Measurements from ENCODE around the gene SNTG2. TPM values are rescaled to one million over a fixed set of nuclear protein-coding genes. Genes with fewer than 3 reads are reported as not detected.

SNTG2 gene
- total RNA-seq, 1 donor from 2014 or later = not detected

DNA sequence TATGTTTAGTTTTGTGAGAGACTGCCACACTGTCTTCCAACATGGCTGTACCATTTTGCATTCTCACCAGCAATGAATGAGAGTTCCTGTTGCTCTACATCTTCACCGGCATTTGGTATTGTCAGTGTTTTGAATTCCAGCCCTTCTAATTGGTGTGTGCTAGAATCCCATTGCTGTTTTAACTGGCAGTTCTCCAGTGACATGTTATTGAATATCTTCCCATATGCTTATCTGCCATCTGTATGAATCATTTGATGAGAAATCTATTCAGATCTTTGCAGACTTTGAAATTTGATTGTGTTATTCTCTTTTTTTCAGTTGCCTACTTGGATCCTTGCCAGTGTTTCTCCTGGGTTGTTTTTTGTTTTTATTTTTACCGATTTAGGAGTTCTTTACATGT, 99.0 kb downstream of the SNTG2 start:
- no peak for DNase-seq
- peaks cover 2% of the 10 kb centered on the region for H3K27me3 Mint-ChIP-seq
- H3K36me3 Mint-ChIP-seq (ENCODE audit: low read depth) = no peaks in the 10 kb centered on the region
- H3K4me3 Mint-ChIP-seq = no peak overlapping the region
- no peaks in the 10 kb centered on the region for H3K9me3 Mint-ChIP-seq
- intact Hi-C loops (cut with micrococcal nuclease) = no loop called here
- no peak overlapping the region for H3K27ac Mint-ChIP-seq
- H3K4me1 Mint-ChIP-seq = peaks cover 6% of the 10 kb centered on the region

DNA sequence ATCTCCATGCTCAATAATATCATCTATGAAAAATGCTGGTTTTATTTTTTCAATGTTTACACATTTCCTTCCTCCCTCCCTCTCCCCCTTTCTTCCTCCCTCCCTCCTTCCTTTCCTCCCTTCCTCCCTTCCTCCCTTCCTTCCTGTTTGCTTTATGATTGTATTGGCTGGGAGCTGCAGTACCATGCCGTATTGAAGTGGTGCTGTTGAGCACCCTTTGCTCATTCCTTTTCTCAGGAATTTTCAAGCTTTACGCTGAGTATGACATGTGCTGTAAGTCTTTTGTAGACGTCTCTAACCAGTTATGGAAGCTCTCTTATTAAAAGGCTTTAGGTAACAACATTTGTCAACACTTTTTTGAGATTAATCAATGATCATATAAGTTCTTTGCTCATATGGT, 100.4 kb downstream of the SNTG2 start:
- H3K27me3 Mint-ChIP-seq = peaks cover 2% of the 10 kb centered on the region
- no peak overlapping the region for H3K27ac Mint-ChIP-seq
- no peak for DNase-seq
- no peak overlapping the region for H3K4me3 Mint-ChIP-seq
- intact Hi-C loops (cut with micrococcal nuclease) = no loop called here
- no peaks in the 10 kb centered on the region for H3K36me3 Mint-ChIP-seq (ENCODE audit: low read depth)
- peaks cover 2% of the 10 kb centered on the region for H3K4me1 Mint-ChIP-seq
- no peaks in the 10 kb centered on the region for H3K9me3 Mint-ChIP-seq

DNA sequence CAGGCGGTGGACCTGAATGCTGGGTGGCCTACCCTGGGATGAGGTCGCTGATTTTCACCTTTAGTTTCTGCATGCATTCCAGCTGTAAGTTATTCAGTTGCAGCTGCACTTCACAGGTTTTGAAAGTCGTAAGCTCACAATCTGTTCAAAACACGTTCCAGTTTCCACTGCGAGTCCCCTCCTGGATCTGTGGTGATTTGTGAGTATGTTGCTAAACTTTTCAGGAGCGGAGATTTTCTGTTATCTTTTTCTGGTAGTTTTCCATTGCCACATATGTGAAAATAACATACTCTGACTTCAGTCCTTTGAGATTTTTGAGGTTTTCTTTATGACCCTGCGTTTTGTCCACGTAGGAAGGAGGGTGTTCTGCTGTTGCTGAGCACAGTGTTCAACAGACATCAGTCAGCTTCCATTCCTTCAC, 102.1 kb downstream of the SNTG2 start:
- Mint-ChIP-seq H3K36me3 (ENCODE audit: low read depth) (no peaks in the 10 kb centered on the region), H3K4me1 (peaks cover 2% of the 10 kb centered on the region), H3K27me3 (peaks cover 2% of the 10 kb centered on the region), H3K27ac (no peak overlapping the region), H3K9me3 (no peaks in the 10 kb centered on the region), H3K4me3 (no peak overlapping the region)
- DNase-seq = no peak
- intact Hi-C loops (cut with micrococcal nuclease) = no loop called here

DNA sequence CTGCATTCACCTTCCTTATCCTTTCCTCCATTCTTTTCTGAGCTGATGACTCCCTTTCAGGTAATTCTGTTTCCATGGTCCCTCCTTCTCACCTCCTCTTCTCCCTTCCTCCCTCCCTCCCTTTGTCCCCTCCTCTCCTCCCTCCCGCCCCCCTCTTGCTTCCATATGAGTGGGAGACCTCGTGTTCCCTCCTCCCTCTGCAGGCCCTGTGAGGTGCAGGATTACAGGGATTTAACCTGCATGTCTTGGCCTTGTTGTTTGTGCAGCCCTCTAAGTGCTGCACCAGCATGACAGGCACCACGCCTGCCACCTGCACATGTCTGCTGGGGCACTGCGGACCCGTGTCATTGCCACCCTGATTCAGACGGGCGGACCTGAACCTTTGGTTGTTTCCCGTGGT, 103.1 kb downstream of the SNTG2 start:
- H3K27me3 Mint-ChIP-seq = peaks cover 3% of the 10 kb centered on the region
- DNase-seq = no peak
- peaks cover 2% of the 10 kb centered on the region for H3K4me1 Mint-ChIP-seq
- H3K4me3 Mint-ChIP-seq = no peak overlapping the region
- intact Hi-C loops (cut with micrococcal nuclease) = no loop called here
- no peaks in the 10 kb centered on the region for H3K36me3 Mint-ChIP-seq (ENCODE audit: low read depth)
- no peak overlapping the region for H3K27ac Mint-ChIP-seq
- H3K9me3 Mint-ChIP-seq = no peaks in the 10 kb centered on the region

- no peak overlapping the region for H3K4me3 Mint-ChIP-seq
- no peak for DNase-seq
- H3K4me1 Mint-ChIP-seq = peaks cover 2% of the 10 kb centered on the region
- H3K27me3 Mint-ChIP-seq = peaks cover 1% of the 10 kb centered on the region
- no peak overlapping the region for H3K27ac Mint-ChIP-seq
- intact Hi-C loops (cut with micrococcal nuclease) = no loop called here
- no peaks in the 10 kb centered on the region for H3K9me3 Mint-ChIP-seq
- H3K36me3 Mint-ChIP-seq (ENCODE audit: low read depth) = no peaks in the 10 kb centered on the region
Measured at GRCh38 chr2:1054399-1054798, 103.8 kb downstream of the SNTG2 start.

DNA sequence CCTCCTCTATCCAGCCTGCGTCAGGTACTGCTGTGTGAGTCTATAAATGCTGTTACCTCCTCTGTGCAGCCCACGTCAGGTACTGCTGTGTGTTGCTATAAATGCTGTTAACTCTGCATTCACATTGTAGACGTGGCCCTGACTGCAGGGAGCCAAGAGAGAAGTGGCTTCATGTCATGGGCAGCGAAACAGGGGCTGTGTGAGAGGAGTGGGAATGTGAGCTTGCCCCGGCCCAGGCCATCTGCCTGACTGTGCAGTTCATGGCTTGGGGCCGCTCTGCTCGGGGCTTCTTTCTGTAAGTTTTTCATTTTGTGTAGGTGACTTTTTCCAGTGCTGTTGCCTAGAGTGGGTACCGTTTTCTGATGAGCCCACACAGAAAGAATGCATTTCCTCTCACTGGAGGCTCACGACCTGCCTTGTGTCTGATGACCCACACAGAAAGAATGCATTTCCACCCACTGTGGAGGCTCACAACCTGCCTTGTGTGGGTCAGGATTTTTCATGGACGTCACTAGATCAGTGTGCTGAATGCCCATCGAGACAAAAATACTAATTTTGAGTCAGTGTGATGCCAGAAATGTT, 104.5 kb downstream of the SNTG2 start:
- no peak for DNase-seq
- H3K27me3 Mint-ChIP-seq = peaks cover 1% of the 10 kb centered on the region
- H3K27ac Mint-ChIP-seq = no peak overlapping the region
- no peaks in the 10 kb centered on the region for H3K36me3 Mint-ChIP-seq (ENCODE audit: low read depth)
- H3K4me1 Mint-ChIP-seq = peaks cover 2% of the 10 kb centered on the region
- intact Hi-C loops (cut with micrococcal nuclease) = no loop called here
- H3K4me3 Mint-ChIP-seq = no peak overlapping the region
- H3K9me3 Mint-ChIP-seq = no peaks in the 10 kb centered on the region

- Mint-ChIP-seq H3K9me3 (no peaks in the 10 kb centered on the region), H3K36me3 (ENCODE audit: low read depth) (no peaks in the 10 kb centered on the region), H3K4me1 (no peaks in the 10 kb centered on the region), H3K27me3 (peaks cover 3% of the 10 kb centered on the region), H3K4me3 (no peak overlapping the region), H3K27ac (no peak overlapping the region)
- DNase-seq = no peak
- intact Hi-C loops (cut with micrococcal nuclease) = no loop called here
Measured at GRCh38 chr2:1060372-1060771, 109.7 kb downstream of the SNTG2 start.

GRCh38 chr2:1060987-1061386, 110.3 kb downstream of the SNTG2 start:
- H3K4me1 Mint-ChIP-seq = no peaks in the 10 kb centered on the region
- no peak for DNase-seq
- intact Hi-C loops (cut with micrococcal nuclease) = no loop called here
- H3K36me3 Mint-ChIP-seq (ENCODE audit: low read depth) = no peaks in the 10 kb centered on the region
- no peaks in the 10 kb centered on the region for H3K9me3 Mint-ChIP-seq
- H3K27me3 Mint-ChIP-seq = peaks cover 3% of the 10 kb centered on the region
- H3K4me3 Mint-ChIP-seq = no peak overlapping the region
- no peak overlapping the region for H3K27ac Mint-ChIP-seq

DNA sequence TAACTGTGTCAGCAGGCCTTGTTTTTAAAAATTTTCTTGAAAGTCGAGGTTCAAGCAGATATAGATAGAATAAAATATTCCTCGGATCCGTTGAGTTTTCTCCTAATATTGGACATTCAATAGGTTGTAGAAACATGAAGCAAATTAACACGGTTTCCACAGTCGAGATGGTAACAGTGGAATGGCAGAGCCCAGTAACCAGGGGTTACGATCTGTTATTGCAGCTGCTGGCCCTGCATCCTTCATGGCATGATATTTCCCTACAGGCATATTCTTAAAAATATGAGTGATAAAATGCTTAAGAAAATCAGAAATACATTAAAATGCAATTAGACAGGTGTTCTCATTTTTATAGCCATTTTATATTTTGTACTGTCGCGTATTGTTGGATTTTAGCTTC, 117.6 kb downstream of the SNTG2 start:
- Mint-ChIP-seq H3K4me1 (no peaks in the 10 kb centered on the region), H3K9me3 (no peaks in the 10 kb centered on the region), H3K27ac (no peak overlapping the region), H3K36me3 (ENCODE audit: low read depth) (no peaks in the 10 kb centered on the region), H3K27me3 (no peaks in the 10 kb centered on the region), H3K4me3 (no peak overlapping the region)
- intact Hi-C loops (cut with micrococcal nuclease) = no loop called here
- no peak for DNase-seq

DNA sequence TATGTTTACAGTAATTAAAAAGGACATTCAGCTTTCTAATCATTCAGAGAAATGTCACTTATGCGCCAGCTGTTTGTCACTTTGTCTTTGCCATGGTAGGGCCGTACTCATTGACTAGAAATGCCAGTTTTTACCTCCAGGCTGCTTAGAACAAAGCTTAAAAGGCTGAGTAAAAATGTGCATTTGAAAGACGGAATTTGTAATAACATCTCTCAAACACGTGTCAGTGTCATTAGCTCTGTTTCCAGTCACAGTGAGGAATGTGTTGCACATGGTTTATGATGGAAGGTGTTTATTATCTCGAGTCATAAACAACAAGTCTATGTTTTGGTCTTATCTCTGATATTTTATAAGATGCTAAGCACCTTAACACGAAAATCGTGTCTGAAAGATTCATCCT, 118.2 kb downstream of the SNTG2 start:
- no peak for DNase-seq
- Mint-ChIP-seq H3K36me3 (ENCODE audit: low read depth) (no peaks in the 10 kb centered on the region), H3K4me1 (no peaks in the 10 kb centered on the region), H3K9me3 (no peaks in the 10 kb centered on the region), H3K27me3 (no peaks in the 10 kb centered on the region), H3K27ac (no peak overlapping the region), H3K4me3 (no peak overlapping the region)
- intact Hi-C loops (cut with micrococcal nuclease) = no loop called here

- Mint-ChIP-seq H3K36me3 (ENCODE audit: low read depth) (no peaks in the 10 kb centered on the region), H3K4me3 (no peak overlapping the region), H3K4me1 (no peaks in the 10 kb centered on the region), H3K9me3 (no peaks in the 10 kb centered on the region), H3K27ac (no peak overlapping the region), H3K27me3 (no peaks in the 10 kb centered on the region)
- no peak for DNase-seq
- intact Hi-C loops (cut with micrococcal nuclease) = no loop called here
Measured at GRCh38 chr2:1069847-1070246, 119.2 kb downstream of the SNTG2 start.

- Mint-ChIP-seq H3K4me1 (no peaks in the 10 kb centered on the region), H3K27ac (no peak overlapping the region), H3K36me3 (ENCODE audit: low read depth) (no peaks in the 10 kb centered on the region), H3K4me3 (no peak overlapping the region), H3K27me3 (no peaks in the 10 kb centered on the region), H3K9me3 (no peaks in the 10 kb centered on the region)
- DNase-seq = no peak
- intact Hi-C loops (cut with micrococcal nuclease) = no loop called here
Measured at GRCh38 chr2:1070601-1071000, 120.0 kb downstream of the SNTG2 start.

DNA sequence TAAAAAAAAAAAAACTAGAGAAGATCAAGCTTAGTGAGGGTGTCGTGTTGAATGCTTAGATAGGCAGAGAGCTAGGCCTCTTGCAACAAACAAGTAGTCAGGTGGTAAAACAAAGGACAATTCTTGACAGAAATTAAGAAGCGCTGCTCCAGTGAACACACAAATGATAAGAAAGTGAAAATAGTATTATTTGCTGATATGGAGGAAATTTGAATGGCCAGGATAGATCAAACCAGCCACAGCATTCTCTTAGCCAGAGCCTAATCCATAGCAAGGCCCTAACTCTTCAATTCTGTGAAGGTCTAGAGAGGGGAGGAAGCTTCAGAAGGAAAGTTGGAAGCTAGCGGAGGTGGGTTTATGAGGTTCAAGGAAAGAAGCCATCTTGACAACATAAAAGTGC, 121.0 kb downstream of the SNTG2 start:
- DNase-seq = no peak
- no peaks in the 10 kb centered on the region for H3K36me3 Mint-ChIP-seq (ENCODE audit: low read depth)
- no peak overlapping the region for H3K27ac Mint-ChIP-seq
- no peaks in the 10 kb centered on the region for H3K4me1 Mint-ChIP-seq
- intact Hi-C loops (cut with micrococcal nuclease) = no loop called here
- H3K27me3 Mint-ChIP-seq = no peaks in the 10 kb centered on the region
- H3K4me3 Mint-ChIP-seq = no peak overlapping the region
- H3K9me3 Mint-ChIP-seq = no peaks in the 10 kb centered on the region

DNA sequence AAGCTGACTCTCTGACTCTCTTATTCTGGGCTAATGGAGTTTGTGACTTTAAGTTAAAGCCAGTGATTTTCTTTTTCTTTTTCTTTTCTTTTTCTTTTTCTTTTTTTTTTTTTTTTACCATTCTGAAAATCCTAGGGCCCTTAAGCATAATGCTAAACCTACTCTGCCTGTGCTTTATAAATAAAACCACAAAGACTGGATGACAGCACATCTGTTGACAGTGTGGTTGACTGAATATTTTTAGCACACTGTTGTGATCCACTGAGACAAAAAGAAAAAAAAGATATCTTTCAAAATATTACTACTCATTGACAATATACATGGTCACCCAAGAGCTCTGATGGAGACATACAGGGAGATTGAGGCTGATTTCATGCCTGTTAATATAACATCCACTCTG, 121.6 kb downstream of the SNTG2 start:
- Mint-ChIP-seq H3K27me3 (no peaks in the 10 kb centered on the region), H3K9me3 (no peaks in the 10 kb centered on the region), H3K4me1 (no peaks in the 10 kb centered on the region), H3K4me3 (no peak overlapping the region), H3K36me3 (ENCODE audit: low read depth) (no peaks in the 10 kb centered on the region), H3K27ac (no peak overlapping the region)
- intact Hi-C loops (cut with micrococcal nuclease) = no loop called here
- no peak for DNase-seq

DNA sequence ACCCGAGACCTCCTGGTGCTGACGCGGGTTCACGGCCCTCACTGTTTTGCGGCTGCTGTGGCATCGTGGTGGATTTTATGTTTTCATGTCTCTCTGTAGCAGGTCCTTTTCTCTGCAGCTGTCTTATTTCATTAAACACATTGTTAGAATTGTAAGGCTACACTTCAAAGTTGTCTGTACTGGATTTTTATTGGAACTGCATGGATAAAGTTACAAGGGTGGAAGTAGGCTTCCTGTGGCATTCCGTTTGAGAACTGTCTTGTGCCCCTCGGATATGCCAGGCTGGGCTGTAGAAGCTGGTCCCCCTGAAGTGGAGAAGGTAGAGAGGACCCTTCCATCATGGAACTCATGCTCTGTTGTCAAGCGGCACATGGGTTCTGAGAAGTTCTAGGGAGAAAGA, 127.3 kb downstream of the SNTG2 start:
- no peaks in the 10 kb centered on the region for H3K27me3 Mint-ChIP-seq
- intact Hi-C loops (cut with micrococcal nuclease) = no loop called here
- H3K9me3 Mint-ChIP-seq = no peaks in the 10 kb centered on the region
- DNase-seq = peak; percentile 27
- H3K27ac Mint-ChIP-seq = no peak overlapping the region
- H3K36me3 Mint-ChIP-seq (ENCODE audit: low read depth) = no peaks in the 10 kb centered on the region
- H3K4me1 Mint-ChIP-seq = no peaks in the 10 kb centered on the region
- H3K4me3 Mint-ChIP-seq = no peak overlapping the region
